GM12878 (cell line): ENCODE measurements around the gene CEP76.

Source experiments
- EP300 ChIP-seq, 2 experiments: fragments of 150-350 bp in 1 of 2; IDR thresholded peaks; 2 replicates each; pipeline ENCODE4 v1.6.1; 2011 to 2012; ENCODE audit warnings: low read depth in 2 of 2, low read length in 2 of 2, borderline replicate concordance in 1 of 2, improper control_type of control experiment in 1 of 2, inconsistent platforms in 1 of 2; ENCODE audit not compliant: control insufficient read depth in 1 of 2
- EZH2 ChIP-seq: IDR thresholded peaks from 2 replicates; pipeline ENCODE4 v1.6.1; 2012; ENCODE audit warnings: low read depth, mild to moderate bottlenecking, control low read depth, inconsistent platforms, low read length, borderline replicate concordance; ENCODE audit not compliant: control insufficient read depth
- HDAC2 ChIP-seq: fragments of 200-600 bp; sonication (generic); IDR thresholded peaks from 2 replicates; pipeline ENCODE4 v1.6.1; 2017
- POLR2A ChIP-seq: IDR thresholded peaks from 2 replicates; pipeline ENCODE4 v1.6.1; 2011; ENCODE audit warnings: low read depth, mild to moderate bottlenecking, low read length
- SPI1 ChIP-seq: IDR thresholded peaks from 2 replicates; pipeline ENCODE4 v1.6.1; 2011; ENCODE audit warnings: low read depth, mild to moderate bottlenecking, low read length, moderate library complexity, borderline replicate concordance; ENCODE audit not compliant: insufficient read depth
- TF ChIP-seq, protein P1 (sequence below): fragments of 450-650 bp; formaldehyde crosslinking; IDR thresholded peaks from 2 replicates; pipeline ENCODE4 v1.4.0; 2022; ENCODE audit warnings: mild to moderate bottlenecking, moderate library complexity

DNA sequence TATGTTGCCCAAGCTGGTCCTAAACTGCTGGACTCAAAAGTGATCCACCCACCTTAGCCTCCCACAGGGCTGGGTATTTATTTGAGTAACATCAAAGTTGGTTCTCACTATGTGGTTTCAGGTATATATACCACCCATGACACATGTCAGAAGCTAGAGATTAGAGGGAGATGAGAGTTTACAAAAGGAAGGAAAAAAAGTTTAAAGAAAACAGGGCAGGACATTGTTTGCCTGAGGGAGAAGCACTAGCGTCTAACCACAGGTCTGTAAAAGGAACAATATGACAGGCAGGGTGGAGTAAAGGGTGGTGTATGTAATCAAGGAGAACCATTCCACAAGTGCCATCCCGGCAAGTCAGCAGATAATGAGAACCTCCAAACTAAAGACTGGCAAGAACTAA lies 8.5 kb downstream of the CEP76 start:
- TF ChIP-seq HDAC2 (no peak), EP300 (IDR thresholded peaks at IDR 0.05; ENCODE audit: borderline replicate concordance in 1 of 2, control insufficient read depth in 1 of 2, low read depth in 2 of 2, low read length in 2 of 2) (no peak), EZH2 (no peak), POLR2A (no peak), SPI1 (no peak)
- TF ChIP-seq, protein P1, sequence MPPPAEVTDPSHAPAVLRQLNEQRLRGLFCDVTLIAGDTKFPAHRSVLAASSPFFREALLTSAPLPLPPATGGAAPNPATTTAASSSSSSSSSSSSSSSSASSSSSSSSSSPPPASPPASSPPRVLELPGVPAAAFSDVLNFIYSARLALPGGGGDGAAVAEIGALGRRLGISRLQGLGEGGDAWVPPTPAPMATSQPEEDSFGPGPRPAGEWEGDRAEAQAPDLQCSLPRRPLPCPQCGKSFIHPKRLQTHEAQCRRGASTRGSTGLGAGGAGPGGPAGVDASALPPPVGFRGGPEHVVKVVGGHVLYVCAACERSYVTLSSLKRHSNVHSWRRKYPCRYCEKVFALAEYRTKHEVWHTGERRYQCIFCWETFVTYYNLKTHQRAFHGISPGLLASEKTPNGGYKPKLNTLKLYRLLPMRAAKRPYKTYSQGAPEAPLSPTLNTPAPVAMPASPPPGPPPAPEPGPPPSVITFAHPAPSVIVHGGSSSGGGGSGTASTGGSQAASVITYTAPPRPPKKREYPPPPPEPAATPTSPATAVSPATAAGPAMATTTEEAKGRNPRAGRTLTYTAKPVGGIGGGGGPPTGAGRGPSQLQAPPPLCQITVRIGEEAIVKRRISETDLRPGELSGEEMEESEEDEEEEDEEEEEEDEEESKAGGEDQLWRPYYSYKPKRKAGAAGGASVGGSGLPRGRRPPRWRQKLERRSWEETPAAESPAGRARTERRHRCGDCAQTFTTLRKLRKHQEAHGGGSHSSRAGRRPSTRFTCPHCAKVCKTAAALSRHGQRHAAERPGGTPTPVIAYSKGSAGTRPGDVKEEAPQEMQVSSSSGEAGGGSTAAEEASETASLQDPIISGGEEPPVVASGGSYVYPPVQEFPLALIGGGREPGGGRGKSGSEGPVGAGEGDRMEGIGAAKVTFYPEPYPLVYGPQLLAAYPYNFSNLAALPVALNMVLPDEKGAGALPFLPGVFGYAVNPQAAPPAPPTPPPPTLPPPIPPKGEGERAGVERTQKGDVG (CRISPR knock-in tag): no peak
